K562 (cell line): ENCODE measurements around the gene TMC6. TPM values are rescaled to one million over a fixed set of nuclear protein-coding genes. Genes with fewer than 3 reads are reported as not detected.
"Not testable (repeated sequence)": the region's sequence is repeated elsewhere in the genome, so short reads cannot be mapped to it uniquely, and the experiment has no call there.

ENCODE experiments used
- ATAC-seq: fragments of 200-7000 bp; cut with Tn5 transposase; 3 replicates; pipeline ENCODE4 v1.9.1; 2020; ENCODE audit warnings: moderate library complexity
- BruUV-seq: library from RNA; stranded (reverse); fragments of 400-500 nt; replicated peaks from 2 replicates; lab custom pipeline; 2021; lab: Mats Ljungman, UMichigan
- CTCF ChIA-PET: fragments of 300-600 bp; formaldehyde crosslinking; extraction: SDS; loops from one replicate; lab custom pipeline; 2021; ENCODE audit warnings: low intra/inter-chr PET ratio; lab: Yijun Ruan, JAX
- POLR2A ChIA-PET: fragments of 300-600, 350-650 bp; sonication (Branson Sonifier 250); formaldehyde crosslinking; extraction: SDS; loops from one replicate; lab custom pipeline; 2021; ENCODE audit warnings: antibody characterized with exemption, inconsistent platforms; lab: Yijun Ruan, JAX
- DNase-seq, 4 experiments: peaks; one replicate each; pipeline versions ENCODE4 v3.0.0 to v3.0.0-alpha.2; 2011 to 2018; ENCODE audit warnings: low spot score in 3 of 4, mixed read lengths in 3 of 4; ENCODE audit errors: extremely low read depth in 1 of 4
- FAIRE-seq: peaks from 2 replicates; lab custom pipeline; 2011; peaks lifted over from hg19 to GRCh38; lab: Jason Lieb, UNC
- H2AFZ ChIP-seq: 2 replicates; pipeline ENCODE4 v1.6.0; 2011; ENCODE audit warnings: low read depth, low read length, control low read depth, inconsistent platforms
- H3K27ac ChIP-seq: fragments of 200-600 bp; 3 replicates; pipeline ENCODE4 v1.8.0; 2011; ENCODE audit warnings: low read depth, mild to moderate bottlenecking, control low read depth, inconsistent platforms, low read length, moderate library complexity, mixed read lengths; ENCODE audit errors: extremely low read depth
- H3K27me3 ChIP-seq, 2 experiments: fragments of 300-600 bp in 1 of 2; 2 replicates in 1 of 2; 3 replicates in 1 of 2; pipeline versions ENCODE4 v1.6.0 to v1.8.0; 2011; ENCODE audit warnings: inconsistent platforms in 2 of 2, low read length in 2 of 2, mild to moderate bottlenecking in 1 of 2, mixed read lengths in 1 of 2, moderate library complexity in 1 of 2; ENCODE audit not compliant: control insufficient read depth in 2 of 2, insufficient read depth in 2 of 2
- H3K36me3 ChIP-seq: fragments of 300-600 bp; 3 replicates; pipeline ENCODE4 v1.8.0; 2011; ENCODE audit warnings: mild to moderate bottlenecking, low read length, inconsistent platforms; ENCODE audit not compliant: control insufficient read depth, insufficient read depth
- H3K4me1 ChIP-seq, 2 experiments: fragments of 200-600 bp in 1 of 2; replicated peaks in 1 of 2; 2 replicates in 1 of 2; 3 replicates in 1 of 2; pipeline versions ENCODE4 v1.5.1 to v1.8.0; 2011; ENCODE audit warnings: inconsistent platforms in 2 of 2, low read length in 2 of 2, mild to moderate bottlenecking in 1 of 2, mixed read lengths in 1 of 2, moderate library complexity in 1 of 2; ENCODE audit not compliant: control insufficient read depth in 2 of 2, insufficient read depth in 2 of 2
- H3K4me2 ChIP-seq: 2 replicates; pipeline ENCODE4 v1.6.1; 2011; ENCODE audit warnings: low read length, control low read depth, inconsistent platforms, mixed read lengths; ENCODE audit not compliant: insufficient read depth
- H3K4me3 ChIP-seq: fragments of 200-600 bp; sonication (generic), shearing (Covaris generic); 2 replicates; pipeline ENCODE4 v1.5.1; 2016; ENCODE audit warnings: control low read depth, inconsistent platforms
- H3K79me2 ChIP-seq: fragments of 200-600 bp; 3 replicates; pipeline ENCODE4 v1.8.0; 2011; ENCODE audit warnings: low read length, inconsistent platforms; ENCODE audit not compliant: control insufficient read depth, insufficient read depth
- H3K9ac ChIP-seq, 2 experiments: 2 replicates each; pipeline versions ENCODE4 v1.6.0 to v1.6.1; 2011; ENCODE audit warnings: low read depth in 2 of 2, low read length in 2 of 2, control low read depth in 1 of 2, inconsistent platforms in 1 of 2, mild to moderate bottlenecking in 1 of 2, mixed read lengths in 1 of 2; ENCODE audit not compliant: insufficient read depth in 1 of 2
- H3K9me1 ChIP-seq: one replicate; pipeline ENCODE4 v1.6.0; 2011; ENCODE audit warnings: inconsistent platforms, mild to moderate bottlenecking, low read length, moderate library complexity; ENCODE audit not compliant: control insufficient read depth, insufficient read depth
- H3K9me3 ChIP-seq: replicated peaks from 2 replicates; pipeline ENCODE4 v1.5.1; 2011; ENCODE audit warnings: low read depth, low read length, inconsistent platforms; ENCODE audit not compliant: control insufficient read depth, insufficient read depth
- H4K20me1 ChIP-seq: replicated peaks from 2 replicates; pipeline ENCODE4 v1.6.1; 2011; ENCODE audit warnings: low read length, inconsistent platforms, mixed read lengths; ENCODE audit not compliant: control insufficient read depth, insufficient read depth
- DACH1 ChIP-seq: fragments of 450-650 bp; IDR thresholded peaks from 2 replicates; pipeline ENCODE4 v1.6.1; 2018; ENCODE audit not compliant: partially characterized antibody
- ZNF121 ChIP-seq: sonication (generic); formaldehyde crosslinking; conservative IDR thresholded peaks from 2 replicates; pipeline ENCODE4 v1.8.0; 2022; ENCODE audit warnings: missing genetic modification reagents
- ZNF584 ChIP-seq: fragments of 200-800 bp; sonication (Bioruptor generic); IDR thresholded peaks from 2 replicates; pipeline ENCODE4 v1.6.1; 2016; ENCODE audit warnings: low read depth, mild to moderate bottlenecking, missing genetic modification characterization, missing compliant biosample characterization
- WGBS: fragments of 100-300 bp; shearing (Covaris generic); methylation state at CpG from one replicate; pipeline ENCODE4 v1.1.6; 2016; ENCODE audit warnings: low coverage, mixed read lengths; ENCODE audit not compliant: insufficient coverage; ENCODE audit errors: missing lambda C conversion rate; 5-methylcytosine and 5-hydroxymethylcytosine counted together
- in situ Hi-C: fragments of 300-500 bp; cut with MboI; formaldehyde crosslinking; loops from 4 replicates; pipeline ENCODE4 v1.15.0; 2018; ENCODE audit warnings: inconsistent platforms, mixed read lengths
- intact Hi-C: fragments of 100-400 bp; cut with micrococcal nuclease; formaldehyde crosslinking; loops from 2 replicates; pipeline ENCODE4 v1.14.2; 2022
- polyA plus RNA-seq, 8 experiments: library from polyadenylated mRNA; depleted of rRNA in 4 of 8; stranded (reverse) in 5 of 8; unstranded in 3 of 8; fragments of >200 nt; fragmentation: Nextera tagmentation in 2 of 8; fragmentation: Illumina TruSeq in 1 of 8; extraction: Ambion mirVana in 2 of 8; extraction: Trizol in 1 of 8; gene quantifications; 2 replicates each; pipeline versions ENCODE4 v1.2.1 to v1.2.3, GENCODE V29; 2011 to 2014; ENCODE audit warnings: inconsistent platforms in 1 of 8, missing spikeins in 1 of 8
- total RNA-seq, 7 experiments: library from RNA; depleted of rRNA in 6 of 7; stranded (reverse); fragments of >200 nt in 6 of 7; fragmentation: Illumina TruSeq in 2 of 7; extraction: Trizol in 2 of 7; gene quantifications; 2 replicates each; pipeline versions ENCODE4 v1.2.1 to v1.2.3, GENCODE V29; 2011 to 2021; ENCODE audit warnings: low replicate concordance in 1 of 7

The TMC6 gene
- total and polyA plus RNA-seq, 9 of the 15 experiments (the other 6 are each of a cell fraction or from before 2014, with no cell fraction given), result 4.1 to 351 (median 66.9) TPM

DNA sequence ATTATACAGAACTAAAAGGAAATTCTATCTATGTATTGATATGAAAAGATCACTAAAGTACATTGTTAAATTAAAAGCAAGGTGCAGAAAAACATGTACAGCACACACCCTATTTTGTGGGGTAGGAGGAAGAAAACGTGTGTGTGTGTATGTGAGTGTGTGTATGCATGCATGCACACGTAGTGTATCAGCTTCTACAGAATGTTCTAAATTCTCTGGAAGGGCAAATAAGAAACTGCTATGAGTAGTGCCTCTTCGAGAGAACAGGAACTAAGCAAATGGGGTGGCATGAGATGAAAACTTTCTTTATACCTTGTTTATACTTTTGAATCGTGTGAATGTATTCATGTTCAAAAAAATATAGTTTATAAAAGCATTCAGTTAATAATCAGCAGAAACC, 58.9 kb downstream of the TMC6 start:
- H3K27ac ChIP-seq, result no peak overlapping the region
- H3K27me3 ChIP-seq, result no peaks in the 10 kb centered on the region
- H3K36me3 ChIP-seq, result peaks cover 29% of the 10 kb centered on the region; the same call in 2 of the 3 replicates
- ChIA-PET POLR2A (no interaction called here), CTCF (no interaction called here)
- H3K9me1 ChIP-seq, result no peaks in the 10 kb centered on the region
- intact Hi-C loops (no loop called here), in situ Hi-C loops (no loop called here)
- WGBS, result 53% methylated on average over 4 of the region's 4 CpGs
- 0 out of 5 replicates have a peak, but pooled peaks cover 0 to 1% of the 10 kb centered on the region in 2 experiments for H3K4me1 ChIP-seq
- no peaks in the 10 kb centered on the region for H3K79me2 ChIP-seq
- no TSS peak for BruUV-seq
- no peak overlapping the region for H3K4me2 ChIP-seq
- no peaks in the 10 kb centered on the region for H3K9me3 ChIP-seq
- no peaks in the 10 kb centered on the region for H4K20me1 ChIP-seq
- no peak for FAIRE-seq
- H3K4me3 ChIP-seq, result no peak overlapping the region
- H3K9ac ChIP-seq, result no peak overlapping the region
- no peak overlapping the region for H2AFZ ChIP-seq
- no peak for TF ChIP-seq DACH1
- no peak for TF ChIP-seq ZNF584 (CRISPR knock-in tag)
- DNase-seq, result no peak
- no peak for ATAC-seq

DNA sequence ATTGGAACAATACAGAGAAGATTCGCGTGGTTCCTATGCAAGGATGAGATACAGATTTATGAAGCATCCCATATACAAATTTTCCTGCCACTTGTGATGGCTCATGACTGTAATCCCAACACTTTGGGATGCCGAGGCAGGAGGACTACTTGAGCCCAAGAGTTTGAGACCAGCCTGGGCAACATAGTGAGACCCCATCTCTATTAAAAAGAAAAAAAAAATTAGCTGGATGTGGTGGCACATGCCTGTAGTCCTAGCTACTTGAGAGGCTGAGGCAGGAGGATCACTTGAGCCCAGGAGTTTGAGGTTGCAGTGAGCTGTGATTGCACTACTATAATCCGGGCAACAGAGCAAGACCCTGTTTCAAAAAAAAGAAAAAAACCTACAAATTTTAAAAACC, 61.6 kb downstream of the TMC6 start:
- DNase-seq, BruUV-seq, H3K79me2 ChIP-seq, H3K9me3 ChIP-seq, CTCF ChIA-PET, ATAC-seq, H3K4me3 ChIP-seq, H3K9me1 ChIP-seq, intact Hi-C loops, H4K20me1 ChIP-seq, H3K4me2 ChIP-seq, H3K27me3 ChIP-seq, FAIRE-seq, H2AFZ ChIP-seq, H3K36me3 ChIP-seq, H3K27ac ChIP-seq, H3K4me1 ChIP-seq, in situ Hi-C loops, H3K9ac ChIP-seq: not testable (repeated sequence)
- WGBS, result 89% methylated on average over 4 of the region's 4 CpGs
- TF ChIP-seq ZNF121 (CRISPR knock-in tag), result peak; percentile 59
- POLR2A ChIA-PET, result interaction anchor here (1.1 to 1.5 kb wide), 3 partner anchors 12 to 18 kb away, joined by 3 to 5 read pairs (median 5); no protein-coding TSS in a partner anchor
